NB4 (cell line): Measurements from ENCODE around the gene LRRC2.

ENCODE experiments used
- MYC ChIP-seq: IDR thresholded peaks from 2 replicates; pipeline ENCODE4 v1.6.1; 2011; ENCODE audit warnings: low read depth, low read length
- POLR2A ChIP-seq: IDR thresholded peaks from 2 replicates; pipeline ENCODE4 v1.6.1; 2011; ENCODE audit warnings: mild to moderate bottlenecking; ENCODE audit not compliant: insufficient read length; ENCODE audit errors: extremely low read depth
- TF ChIP-seq, protein P1 (sequence below): IDR thresholded peaks from one replicate; pipeline ENCODE4 v1.5.1; 2012; ENCODE audit warnings: low read depth, low read length
- TF ChIP-seq, protein P2 (sequence below): IDR thresholded peaks from 2 replicates; pipeline ENCODE4 v1.6.1; 2011; ENCODE audit warnings: low read depth, low read length

DNA sequence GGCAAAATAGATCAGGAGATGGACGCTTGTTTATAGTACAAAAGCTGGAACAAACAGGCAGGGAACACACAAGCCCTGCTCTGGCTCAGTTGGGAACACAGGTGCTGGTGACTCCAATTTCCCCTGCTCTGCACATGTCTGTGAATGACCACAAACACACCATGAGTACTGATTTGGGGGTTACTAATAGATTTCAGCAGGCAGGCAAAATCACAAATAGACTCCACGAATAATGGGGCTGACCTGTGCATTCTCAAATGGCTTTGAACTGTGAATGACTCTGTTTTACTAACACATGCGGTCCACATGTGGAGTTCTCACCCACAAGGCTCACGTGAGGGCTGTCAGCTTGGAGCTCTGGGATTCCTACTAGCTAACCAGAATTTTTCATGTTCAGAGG, 64.4 kb downstream of the LRRC2 start:
- TF ChIP-seq, protein P1, sequence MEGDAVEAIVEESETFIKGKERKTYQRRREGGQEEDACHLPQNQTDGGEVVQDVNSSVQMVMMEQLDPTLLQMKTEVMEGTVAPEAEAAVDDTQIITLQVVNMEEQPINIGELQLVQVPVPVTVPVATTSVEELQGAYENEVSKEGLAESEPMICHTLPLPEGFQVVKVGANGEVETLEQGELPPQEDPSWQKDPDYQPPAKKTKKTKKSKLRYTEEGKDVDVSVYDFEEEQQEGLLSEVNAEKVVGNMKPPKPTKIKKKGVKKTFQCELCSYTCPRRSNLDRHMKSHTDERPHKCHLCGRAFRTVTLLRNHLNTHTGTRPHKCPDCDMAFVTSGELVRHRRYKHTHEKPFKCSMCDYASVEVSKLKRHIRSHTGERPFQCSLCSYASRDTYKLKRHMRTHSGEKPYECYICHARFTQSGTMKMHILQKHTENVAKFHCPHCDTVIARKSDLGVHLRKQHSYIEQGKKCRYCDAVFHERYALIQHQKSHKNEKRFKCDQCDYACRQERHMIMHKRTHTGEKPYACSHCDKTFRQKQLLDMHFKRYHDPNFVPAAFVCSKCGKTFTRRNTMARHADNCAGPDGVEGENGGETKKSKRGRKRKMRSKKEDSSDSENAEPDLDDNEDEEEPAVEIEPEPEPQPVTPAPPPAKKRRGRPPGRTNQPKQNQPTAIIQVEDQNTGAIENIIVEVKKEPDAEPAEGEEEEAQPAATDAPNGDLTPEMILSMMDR, result no peak
- no peak for TF ChIP-seq POLR2A
- TF ChIP-seq, protein P2, sequence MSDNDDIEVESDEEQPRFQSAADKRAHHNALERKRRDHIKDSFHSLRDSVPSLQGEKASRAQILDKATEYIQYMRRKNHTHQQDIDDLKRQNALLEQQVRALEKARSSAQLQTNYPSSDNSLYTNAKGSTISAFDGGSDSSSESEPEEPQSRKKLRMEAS, result no peak
- TF ChIP-seq MYC, result no peak
